C1 segment of cervical spinal cord (tissue), 14 donors: ENCODE data around the gene PYGM.
A peak's percentile ranks its signal among the peaks of the same experiment; 100 is the strongest.

ENCODE experiments used
- DNase-seq, 14 donors: peaks; one replicate each; lab custom pipeline; 2025; lab: John Stamatoyannopoulos, UW

PYGM gene

DNA sequence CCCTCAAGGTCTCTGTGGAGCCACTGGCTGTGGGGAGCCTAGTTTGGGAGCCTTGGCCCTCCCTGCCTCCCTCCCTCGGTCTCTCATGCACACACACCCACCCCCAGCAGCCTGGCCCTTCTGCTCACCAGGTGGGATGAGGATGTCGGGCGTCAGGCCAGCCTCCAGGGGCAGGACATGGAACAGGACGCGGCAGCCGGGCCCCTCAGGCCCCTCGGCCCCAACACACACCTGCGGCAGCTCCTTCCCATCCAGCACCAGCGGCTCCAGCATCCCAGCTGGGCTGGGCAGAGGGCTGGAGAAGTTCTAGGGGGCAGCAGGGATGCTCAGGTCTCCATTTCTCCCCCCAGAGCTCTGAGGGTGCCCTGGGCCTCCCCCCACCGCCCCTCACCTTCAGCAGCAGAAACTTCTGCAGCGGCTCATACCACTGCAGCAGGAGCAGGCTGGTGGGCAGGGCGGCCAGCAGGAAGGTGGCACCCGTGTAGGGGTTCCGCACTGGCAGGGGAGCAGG lies 32.1 kb upstream of the PYGM start:
- DNase-seq = no peak

DNA sequence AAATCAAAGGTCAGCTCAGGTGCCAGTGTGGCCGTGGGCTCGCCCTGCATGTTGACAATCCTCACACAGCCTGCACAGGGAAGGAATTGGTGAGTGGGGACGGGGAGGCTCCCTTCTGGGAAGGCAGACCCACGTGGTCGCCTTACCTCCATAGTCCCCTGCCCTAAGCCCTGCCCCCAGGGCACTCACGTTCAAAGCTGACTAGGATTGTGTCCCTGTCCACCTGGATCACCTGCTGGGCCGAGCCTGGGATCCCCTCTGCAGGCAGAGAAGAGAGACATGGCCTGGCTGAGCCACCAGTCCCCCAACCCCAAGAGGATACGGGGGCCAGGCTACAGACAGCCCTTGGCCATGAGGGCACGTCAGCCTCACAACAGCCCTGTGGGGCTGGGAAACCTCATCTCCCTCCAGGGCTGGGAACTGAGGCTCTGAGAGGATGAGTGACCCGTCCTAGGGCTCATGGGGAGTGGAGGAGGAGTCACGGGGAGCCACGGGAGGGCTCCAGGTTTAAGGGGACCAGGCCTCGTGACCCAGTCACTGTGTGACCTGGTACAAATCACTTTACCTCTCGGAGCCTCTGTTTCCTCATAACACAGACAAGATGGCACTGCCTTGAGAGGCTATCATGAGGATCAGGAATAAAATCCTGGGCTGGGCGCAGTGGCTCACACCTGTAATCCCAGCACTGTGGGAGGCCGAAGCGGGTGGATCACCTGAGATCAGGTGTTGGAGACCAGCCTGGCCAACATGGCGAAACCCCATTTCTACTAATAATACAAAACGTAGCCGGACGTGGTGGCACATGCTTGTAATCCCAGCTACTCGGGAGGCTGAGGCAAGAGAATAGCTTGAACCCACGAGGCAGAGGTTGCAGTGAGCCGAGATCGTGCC lies 30.7 kb upstream of the PYGM start:
- no peak for DNase-seq

DNA sequence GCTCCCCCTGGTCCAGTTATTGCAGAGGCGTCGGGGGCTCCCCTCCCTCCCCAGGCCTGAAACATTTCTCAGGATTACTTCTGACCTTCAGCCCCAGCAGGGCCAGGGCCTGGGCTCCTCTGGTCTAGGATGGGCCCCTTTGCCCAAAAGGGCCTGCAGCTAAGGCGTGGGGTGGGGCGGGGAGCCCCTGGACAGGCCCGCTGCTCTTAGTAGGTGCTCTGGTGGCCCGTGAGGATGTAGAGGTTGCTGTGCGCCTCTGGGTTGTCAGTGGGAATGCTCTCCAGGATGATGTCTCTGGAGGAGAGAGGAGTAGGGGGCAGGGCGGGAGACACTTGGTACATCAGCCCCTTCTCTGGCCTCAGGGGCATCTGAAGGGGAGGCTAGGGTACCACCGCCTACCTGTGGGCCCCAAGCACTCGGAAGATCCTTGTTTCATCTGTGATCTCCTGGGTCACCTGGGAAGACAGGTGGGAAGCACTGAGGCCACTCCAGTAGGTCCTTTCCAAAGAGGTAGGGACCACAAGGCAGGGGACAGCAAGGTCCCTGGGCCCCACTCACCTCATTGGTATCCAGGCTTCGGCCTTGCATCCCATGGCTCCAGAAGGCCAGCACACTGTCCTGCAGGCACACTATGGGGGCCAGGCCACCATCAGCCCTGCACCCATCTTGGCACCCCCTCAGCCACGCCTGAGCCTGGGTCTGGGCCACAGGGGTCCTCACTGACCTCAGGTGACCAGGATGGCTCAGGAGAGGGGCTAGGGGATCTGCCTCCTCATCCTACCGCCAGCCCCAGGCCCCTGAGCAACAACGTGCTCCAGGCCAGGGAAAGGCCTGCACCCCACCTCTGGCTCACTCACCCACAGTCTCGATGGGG lies 29.8 kb upstream of the PYGM start:
- DNase-seq = no peak

DNA sequence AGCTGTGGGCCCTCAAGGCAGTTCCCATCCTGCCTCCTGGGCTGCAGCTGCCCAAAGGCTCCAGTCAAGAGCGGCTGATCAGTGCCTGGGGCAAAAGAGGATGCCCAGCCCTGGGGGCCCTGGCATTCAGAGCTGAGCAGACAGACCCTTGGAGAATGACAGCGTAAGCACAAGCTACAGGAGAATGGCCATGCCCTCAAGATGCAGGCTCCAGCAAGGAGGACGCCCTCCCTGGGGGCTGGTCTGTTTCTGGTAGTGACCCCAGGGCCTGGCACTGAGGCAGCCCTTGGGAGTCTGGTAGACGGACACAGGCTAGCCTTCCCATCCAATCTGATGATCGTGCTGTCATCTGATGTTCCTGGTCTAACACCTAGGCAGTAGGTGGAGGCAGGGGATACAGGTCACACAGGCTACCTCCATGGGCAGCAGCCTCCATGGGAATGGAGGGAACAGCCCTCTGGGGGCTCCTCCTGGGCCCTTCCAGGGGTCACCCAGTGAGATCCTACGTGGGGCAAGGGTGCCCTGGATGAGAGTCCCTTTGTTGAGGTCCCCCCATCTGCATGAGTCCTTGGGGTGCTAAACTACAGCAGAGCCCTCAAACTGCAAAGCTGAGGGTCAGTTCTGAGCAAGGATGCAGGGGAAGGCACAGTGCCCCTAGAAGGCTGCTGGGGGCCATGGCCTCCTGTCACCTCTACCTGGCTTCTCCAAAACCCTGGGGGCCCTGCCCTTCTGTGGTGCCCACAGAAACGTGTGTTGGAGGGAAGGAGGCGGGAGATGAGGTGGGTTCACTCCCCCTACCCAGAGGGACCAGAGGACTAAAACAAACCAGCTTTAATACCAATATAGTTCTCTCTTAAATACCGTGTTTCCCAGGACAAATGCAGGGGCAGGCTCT lies 28.8 kb upstream of the PYGM start:
- no peak for DNase-seq

DNA sequence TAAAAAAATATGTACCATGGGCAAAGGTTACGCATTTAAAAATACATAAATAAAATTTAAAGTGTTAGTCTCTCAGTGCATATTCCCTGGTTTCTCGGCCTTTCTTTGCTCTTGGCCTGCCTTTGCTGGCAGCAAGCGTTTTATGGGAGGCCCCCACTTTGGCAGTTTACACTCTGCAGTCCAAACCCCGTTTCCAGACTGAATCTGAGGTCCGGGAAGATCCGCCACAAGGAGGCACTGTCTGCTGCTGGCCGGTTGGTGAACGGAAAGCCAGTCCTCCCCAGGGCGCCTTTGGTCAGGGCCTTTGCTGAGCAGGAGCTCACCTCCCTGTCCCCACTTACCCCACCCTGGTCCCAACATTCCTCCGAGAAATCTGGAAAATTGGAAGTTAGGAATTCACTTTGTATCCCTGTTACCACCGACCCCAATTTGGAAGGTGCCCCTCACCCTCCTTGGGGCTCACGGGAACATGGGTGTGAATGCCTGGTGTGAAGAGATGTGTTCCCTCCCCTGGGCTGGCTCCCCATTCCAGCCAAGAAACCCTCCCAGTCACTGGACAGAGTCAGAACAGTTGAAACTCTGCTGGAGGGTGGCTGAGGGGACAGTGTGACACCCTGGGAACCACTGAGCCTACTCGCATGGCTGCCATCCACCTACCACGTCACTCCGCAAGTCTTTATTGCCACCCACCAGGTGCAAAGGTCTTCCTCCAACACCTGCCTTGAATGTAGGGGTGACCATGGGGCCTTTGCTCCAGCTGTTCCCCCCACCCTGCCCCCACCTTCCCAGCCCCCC lies 27.9 kb upstream of the PYGM start:
- peak in 7 of 14 donors; percentile 9 to 41 (median 31) for DNase-seq

DNA sequence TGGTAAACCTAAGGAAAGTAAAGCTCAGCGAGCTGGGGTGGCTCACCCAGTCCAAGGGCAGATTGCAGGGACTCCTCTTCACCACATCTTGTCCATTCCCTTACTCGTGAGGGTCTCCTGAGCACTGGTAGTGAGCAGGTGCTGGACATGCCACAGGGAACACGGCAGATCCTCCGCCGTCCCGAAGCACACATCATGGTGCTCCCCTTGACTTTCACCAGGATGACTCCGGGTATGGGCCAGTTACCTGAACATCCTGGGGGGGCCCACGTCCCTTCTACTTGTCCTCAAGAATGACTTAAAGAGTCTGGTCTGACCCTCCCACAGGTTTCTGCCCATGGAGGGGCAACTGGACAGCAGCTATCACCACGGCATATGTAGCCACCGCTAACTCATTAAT lies 26.5 kb upstream of the PYGM start:
- DNase-seq = no peak

DNA sequence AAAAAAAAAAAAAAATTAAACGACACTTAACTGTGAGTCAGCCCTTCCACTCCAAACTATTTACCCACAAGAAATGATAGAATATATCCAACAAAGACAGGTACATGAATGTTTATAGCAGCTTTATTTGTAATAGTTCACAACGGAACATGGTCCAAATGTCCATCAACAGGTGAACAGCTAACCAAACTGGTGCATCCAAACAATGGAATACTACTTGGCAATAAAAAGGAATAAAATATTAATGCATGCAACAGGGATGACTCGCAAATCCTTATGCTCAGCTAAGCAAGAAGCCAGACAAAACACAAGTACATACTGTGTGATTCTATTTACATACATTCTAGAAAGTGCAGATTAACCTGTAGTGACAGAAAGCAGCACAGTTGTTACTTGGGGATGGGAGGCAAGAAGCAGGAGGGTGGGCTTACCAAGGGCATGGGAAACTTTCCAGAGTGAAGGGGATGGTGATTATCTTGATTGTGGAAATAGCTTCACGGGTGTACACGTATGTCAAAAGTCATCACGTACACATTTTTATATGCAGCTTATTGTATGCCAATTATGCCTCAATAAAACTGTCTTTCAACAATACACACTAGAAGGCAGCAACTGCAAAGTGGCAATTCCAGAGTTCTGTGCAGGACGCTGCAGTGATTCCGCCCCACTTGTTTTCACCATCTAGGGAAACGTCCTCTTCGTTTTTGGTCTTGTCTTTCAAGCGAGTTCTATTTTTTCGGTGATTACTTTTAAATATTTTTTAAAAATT lies 25.2 kb upstream of the PYGM start:
- no peak for DNase-seq

DNA sequence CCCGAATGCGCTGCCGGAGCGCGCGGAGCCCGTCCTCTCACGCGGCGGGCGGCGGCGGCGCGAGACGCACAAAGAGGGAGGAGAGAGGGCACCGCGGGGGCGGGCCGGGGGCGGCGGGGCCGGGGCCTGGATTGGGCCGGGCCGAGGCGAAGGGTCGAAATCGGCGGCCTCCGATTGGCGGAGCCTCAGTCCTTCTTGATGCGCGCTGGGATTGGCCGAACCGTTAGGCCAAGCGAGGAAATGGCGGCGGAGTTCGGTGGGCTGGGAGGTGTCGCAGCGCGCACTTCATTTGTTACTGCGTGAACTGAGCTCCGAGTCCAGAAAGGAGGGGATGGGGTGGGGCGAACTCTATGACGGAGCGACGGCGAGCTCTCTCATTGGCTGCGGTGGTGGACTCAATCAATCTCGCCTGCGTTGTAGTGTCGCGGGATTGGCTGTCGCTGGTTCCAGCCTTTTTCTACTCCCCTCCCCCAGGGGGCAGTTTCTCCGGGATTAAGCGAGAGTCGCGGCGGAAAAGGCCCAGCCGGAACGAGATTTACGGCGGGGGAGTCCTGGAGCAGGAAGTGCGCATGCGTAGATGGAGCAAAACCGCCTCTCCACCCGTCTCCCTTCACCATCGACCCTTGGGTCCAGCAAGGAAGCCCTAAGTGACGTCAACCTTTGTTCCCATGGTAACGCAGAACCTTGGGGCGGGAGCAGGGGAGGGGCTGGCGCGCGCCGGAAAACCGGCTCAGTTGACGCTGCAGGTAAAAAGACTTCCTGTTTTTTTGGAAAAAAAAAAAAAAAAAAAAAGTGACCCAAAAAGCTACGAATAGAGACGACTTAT lies 18.9 kb upstream of the PYGM start, which contains the start of gene SF1:
Gene SF1, minus strand, starts transcription at position 70 of the 826 bp plus-strand sequence. CDS start 150 bp downstream, outside the sequence.
- peak; percentile 96 to 100 (median 99) for DNase-seq

DNA sequence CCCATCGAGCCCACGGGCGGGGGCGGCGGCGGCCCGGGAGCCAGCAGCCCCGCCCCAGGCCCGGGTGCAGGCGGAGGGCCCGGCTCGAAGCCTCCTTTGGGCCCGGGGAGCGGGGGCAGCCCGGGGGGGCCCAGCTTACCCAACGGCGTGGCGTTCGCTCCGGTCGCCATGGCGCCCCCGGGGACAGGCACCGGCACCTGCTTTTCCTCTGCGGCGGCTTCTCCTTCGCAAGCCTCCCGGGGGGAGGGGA lies 18.4 kb upstream of the PYGM start:
- DNase-seq = no peak

DNA sequence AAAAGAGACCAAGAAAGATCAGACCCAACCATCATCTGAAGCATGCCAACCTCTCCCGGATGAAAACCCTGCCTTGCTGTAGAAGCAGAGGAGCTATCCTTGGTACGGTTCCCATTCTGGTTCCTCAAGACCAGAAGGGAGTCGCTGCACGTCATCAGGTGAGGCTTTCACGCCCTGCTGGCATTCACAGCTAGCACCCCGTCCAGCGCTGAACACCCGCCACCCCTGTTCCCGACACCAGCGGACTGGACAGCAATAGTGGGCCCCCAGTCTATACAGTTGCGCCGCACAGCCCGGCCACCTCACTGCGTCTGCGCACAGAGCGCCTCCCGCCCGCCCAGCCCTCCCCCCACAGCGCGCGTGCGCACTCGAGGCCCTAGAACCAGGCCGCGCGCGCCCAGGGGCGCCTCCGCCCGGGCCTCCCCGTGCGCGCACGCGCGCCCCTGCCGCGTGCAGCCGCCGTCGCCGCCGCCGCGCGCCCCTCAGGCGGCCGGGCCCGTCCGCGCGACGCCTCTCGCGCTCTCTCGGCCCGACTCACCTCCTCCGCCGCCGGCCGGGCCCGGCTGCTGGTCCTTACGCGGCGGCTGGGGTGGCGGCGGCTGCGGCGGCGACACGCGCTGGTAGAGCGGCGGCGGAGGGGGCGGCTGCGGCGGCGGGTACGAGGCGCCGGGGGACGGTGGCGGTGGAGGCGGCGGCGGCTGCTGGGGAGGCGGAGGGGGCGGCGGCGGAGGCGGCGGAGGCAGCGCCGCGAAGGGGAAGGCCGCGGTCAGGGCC lies 17.9 kb upstream of the PYGM start:
- DNase-seq = peak in 12 of 14 donors; percentile 60 to 88 (median 74)

DNA sequence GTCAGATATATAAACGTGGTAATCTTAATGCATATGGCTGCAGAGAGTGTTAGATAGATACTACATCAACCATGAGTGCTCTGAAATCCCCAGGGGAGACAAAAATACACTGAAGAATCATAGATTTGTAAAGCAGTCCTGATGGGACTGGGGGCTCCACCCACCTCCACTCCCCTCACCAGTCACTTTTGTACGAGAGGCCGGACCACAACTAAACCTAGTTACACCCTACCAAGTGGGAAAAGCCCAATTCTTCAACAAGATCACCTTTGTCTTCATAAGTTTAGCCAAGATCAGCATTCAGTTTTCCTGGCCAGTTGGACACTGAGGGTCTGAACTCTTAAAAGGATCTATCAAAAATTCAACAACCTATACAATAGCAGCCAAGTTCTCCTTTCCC lies 17.1 kb upstream of the PYGM start:
- no peak for DNase-seq

DNA sequence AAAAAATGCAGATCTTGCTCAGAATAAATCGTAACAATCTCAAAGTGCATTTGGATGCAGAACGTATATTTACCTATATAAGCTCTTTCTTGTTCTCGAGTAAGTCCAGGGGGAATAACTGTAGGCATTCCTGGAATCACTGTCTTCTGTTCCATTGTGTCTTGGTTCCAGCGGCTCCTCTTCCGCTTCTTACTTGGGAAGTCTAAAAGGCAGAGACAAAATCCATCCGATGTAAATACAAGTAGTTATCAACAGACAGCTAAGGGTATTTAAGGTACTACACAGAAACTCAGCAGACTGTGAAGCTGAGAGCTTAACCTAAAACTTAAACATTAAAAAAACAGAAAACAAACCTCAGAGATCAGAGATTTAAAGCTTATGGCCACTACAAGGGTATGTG lies 16.7 kb upstream of the PYGM start:
- DNase-seq = no peak

DNA sequence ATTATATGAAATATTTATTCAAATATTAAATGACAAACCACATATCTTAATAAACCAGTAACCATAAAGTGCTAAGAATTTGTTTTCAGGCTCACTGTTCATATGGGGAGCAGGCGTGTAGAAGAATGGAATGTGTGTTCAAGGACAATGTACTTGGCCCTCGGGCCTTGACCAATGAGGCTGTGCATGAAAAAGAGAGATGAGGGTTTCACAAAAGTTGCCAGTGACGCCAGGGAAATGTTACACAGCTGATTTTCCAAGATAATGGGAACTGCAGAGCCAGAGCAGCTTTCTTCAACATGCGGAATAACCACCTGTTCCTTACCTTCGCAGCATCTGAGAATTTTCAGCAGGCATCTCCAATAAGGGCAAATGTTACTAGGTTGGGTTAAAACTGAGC lies 14.4 kb upstream of the PYGM start:
- no peak for DNase-seq

DNA sequence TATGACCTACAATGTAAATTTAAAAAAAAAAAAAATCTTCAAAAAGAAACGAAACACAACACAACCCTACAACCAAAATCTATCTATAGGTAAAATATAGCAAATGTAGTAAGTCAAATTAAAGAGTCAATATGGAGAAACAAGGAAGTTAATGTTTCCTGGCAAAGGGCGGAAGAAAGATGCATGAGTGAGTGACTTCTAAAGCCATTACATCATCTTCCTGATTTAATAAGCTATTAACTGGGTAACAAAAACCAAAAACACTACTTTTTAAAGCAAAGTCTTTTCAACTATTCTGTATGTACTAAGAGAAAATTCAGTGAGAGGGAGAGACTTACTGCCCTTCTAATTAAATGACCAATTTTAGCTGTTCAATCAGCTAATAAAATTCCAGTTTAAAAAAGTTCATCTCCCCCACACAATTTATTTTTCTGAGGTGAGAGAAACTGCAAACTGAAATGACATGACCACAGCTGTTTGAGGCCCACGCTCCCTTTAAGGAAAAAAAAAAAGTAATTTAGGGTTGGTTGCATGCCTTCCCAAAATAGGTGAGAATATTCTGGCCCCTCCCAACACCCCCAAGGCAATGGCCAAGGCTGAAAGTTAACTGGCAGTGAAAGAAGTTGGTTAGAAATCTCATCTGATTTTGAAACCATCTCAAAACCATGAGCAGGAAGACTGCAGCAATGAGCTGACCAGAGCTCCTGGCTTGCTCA lies 12.7 kb upstream of the PYGM start:
- DNase-seq = no peak

DNA sequence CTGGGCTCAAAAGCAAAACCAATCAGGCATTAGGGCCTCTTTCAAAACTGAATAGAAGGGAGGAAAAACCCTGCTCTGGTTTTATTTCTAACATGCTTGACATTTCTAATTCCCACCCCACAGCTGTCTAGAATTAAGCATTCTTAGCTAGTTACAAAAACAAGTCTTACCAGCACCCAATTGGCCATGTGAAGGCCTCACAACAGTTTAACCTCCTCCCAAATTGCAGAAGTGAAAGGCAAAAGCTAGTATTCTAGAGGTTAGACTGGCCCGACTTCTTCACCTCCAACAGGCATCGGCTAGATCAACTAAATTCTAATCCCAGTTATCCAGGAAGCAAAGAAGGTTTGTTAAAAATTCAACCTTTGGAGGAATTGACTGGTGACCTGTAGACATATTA lies 12.1 kb upstream of the PYGM start:
- DNase-seq = no peak

DNA sequence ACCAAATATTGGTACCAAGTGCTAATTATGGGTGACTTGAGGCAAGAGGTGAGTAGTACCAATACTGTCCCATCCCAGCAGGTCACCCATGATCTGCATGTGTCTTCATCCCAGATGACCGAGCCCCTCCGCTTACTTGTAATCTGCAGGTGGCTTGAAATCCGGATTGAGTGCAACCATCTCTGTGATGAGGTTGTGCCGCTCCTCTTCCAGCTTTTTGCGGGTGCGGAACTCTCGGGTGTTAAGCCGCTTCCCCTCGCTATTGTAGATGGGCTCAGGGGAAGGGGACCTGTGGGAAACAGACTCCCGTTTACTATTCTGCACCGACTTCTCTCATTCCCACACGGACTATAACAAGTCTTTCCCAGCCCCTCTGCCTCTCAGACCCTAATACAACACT lies 10.3 kb upstream of the PYGM start:
- no peak for DNase-seq

DNA sequence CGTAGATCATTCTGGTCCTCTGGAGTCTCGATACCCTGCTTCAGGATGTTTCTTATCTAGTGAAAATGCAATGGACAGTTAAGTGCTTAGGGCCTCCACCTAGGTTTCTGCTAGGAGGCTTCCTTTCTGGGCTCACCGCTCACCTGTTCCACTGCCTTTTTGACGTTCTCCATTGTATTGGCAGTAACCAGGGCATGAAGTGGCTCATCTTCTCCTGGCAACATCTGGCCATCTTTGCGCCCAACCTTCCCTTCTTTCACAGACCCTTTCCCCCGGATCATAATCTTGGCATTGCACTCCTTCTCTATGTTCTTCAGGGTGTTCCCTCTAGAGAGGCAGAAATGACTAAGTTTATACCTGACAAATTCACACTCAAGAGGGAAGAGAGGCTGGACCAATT lies 9.5 kb upstream of the PYGM start:
- no peak for DNase-seq

DNA sequence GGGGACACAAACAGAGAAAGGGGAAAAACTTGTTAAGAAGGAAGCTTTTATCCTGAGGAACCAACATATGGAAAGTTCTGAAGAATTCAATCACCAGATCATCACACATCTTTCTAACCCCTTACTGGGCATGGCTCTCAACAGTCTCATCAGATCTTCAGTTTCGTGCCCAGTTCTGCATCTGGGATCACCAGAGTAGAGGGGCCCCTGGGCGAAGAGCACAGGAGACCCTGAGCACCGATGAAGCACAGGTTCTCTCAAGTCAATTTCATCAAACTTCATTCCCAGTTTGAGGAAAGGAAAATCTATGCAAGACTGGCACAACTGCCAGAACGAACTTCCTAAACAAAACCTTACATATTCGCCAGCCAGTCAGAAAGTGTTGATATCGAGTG lies 8.5 kb upstream of the PYGM start:
- no peak for DNase-seq
